A549 (cell line): ENCODE results near the gene HDAC7. TPM values are rescaled to one million over a fixed set of nuclear protein-coding genes. Genes with fewer than 3 reads are reported as not detected.

ENCODE experiments used
- ATAC-seq, 2 experiments: fragments of 200-7000 bp in 1 of 2; fragments of >200 bp in 1 of 2; cut with Nextera tagmentation in 1 of 2; cut with Tn5 transposase in 1 of 2; 3 replicates each; pipeline versions ENCODE4 v1.8.0 to v1.9.1; 2018 to 2020; ENCODE audit warnings: mild to moderate bottlenecking in 1 of 2, moderate library complexity in 1 of 2
- CTCF ChIA-PET: fragments of 300-600 bp; sonication (Branson Sonifier 250); formaldehyde crosslinking; extraction: SDS; loops from one replicate; lab custom pipeline; 2021; ENCODE audit warnings: antibody characterized with exemption, inconsistent platforms; lab: Yijun Ruan, JAX
- POLR2A ChIA-PET: fragments of 350-600 bp; formaldehyde crosslinking; extraction: SDS; loops from one replicate; lab custom pipeline; 2021; ENCODE audit warnings: antibody characterized with exemption, inconsistent platforms; lab: Yijun Ruan, JAX
- DNase-seq, 2 experiments: peaks; one replicate each; pipeline versions ENCODE4 v3.0.0 to v3.0.0-alpha.2; 2011 to 2016; ENCODE audit warnings: low read depth in 1 of 2, low spot score in 1 of 2
- FAIRE-seq: peaks from 2 replicates; lab custom pipeline; 2011; peaks lifted over from hg19 to GRCh38; lab: Jason Lieb, UNC
- H3K27ac ChIP-seq, 2 experiments: fragments of >200 bp; sonication (Bioruptor Twin); formaldehyde crosslinking; 3 replicates each; pipeline ENCODE4 v1.5.1; 2016 to 2017
- H3K4me1 ChIP-seq: fragments of >200 bp; sonication (Bioruptor Twin); formaldehyde crosslinking; 3 replicates; pipeline ENCODE4 v1.6.1; 2016
- H3K4me2 ChIP-seq: fragments of >200 bp; sonication (Bioruptor Twin); formaldehyde crosslinking; 3 replicates; pipeline ENCODE4 v1.6.1; 2016
- H3K4me3 ChIP-seq: fragments of >200 bp; sonication (Bioruptor Twin); formaldehyde crosslinking; 3 replicates; pipeline ENCODE4 v1.5.1; 2016
- H3K9me3 ChIP-seq: fragments of >200 bp; sonication (Bioruptor Twin); formaldehyde crosslinking; 3 replicates; pipeline ENCODE4 v1.6.1; 2016
- BHLHE40 ChIP-seq: IDR thresholded peaks from 2 replicates; pipeline ENCODE4 v1.6.1; 2012; ENCODE audit warnings: low read depth, low read length, inconsistent platforms
- CBX2 ChIP-seq: fragments of 200-600 bp; sonication (generic); IDR thresholded peaks from 2 replicates; pipeline ENCODE4 v1.6.1; 2016; ENCODE audit warnings: low read depth, mild to moderate bottlenecking, borderline replicate concordance
- CBX8 ChIP-seq: fragments of 200-600 bp; sonication (generic); IDR thresholded peaks from 2 replicates; pipeline ENCODE4 v1.6.1; 2016
- CEBPB ChIP-seq, 2 experiments: fragments of >200 bp in 1 of 2; sonication (Bioruptor Twin) in 1 of 2; formaldehyde crosslinking in 1 of 2; IDR thresholded peaks; 2 replicates each; pipeline ENCODE4 v1.6.1; 2012 to 2016
- CHD2 ChIP-seq: fragments of 150-350 bp; IDR thresholded peaks from 2 replicates; pipeline ENCODE4 v1.6.1; 2014; ENCODE audit warnings: low read length; ENCODE audit not compliant: partially characterized antibody
- CHD4 ChIP-seq: fragments of 200-600 bp; sonication (generic); IDR thresholded peaks from 2 replicates; pipeline ENCODE4 v1.6.1; 2016; ENCODE audit warnings: antibody characterized with exemption, mild to moderate bottlenecking, borderline replicate concordance
- E2F6 ChIP-seq: IDR thresholded peaks from 2 replicates; pipeline ENCODE4 v1.6.1; 2012; ENCODE audit warnings: low read depth, borderline replicate concordance
- EHF ChIP-seq: fragments of 250-450 bp; sonication (Bioruptor Pico); IDR thresholded peaks from 2 replicates; pipeline ENCODE4 v1.5.0; 2020; ENCODE audit warnings: mild to moderate bottlenecking
- ESRRA ChIP-seq: fragments of 150-350 bp; IDR thresholded peaks from 2 replicates; pipeline ENCODE4 v1.6.1; 2014; ENCODE audit warnings: mild to moderate bottlenecking, low read length, borderline replicate concordance
- FOSB ChIP-seq: fragments of 250-450 bp; sonication (Bioruptor Pico); IDR thresholded peaks from 2 replicates; pipeline ENCODE4 v1.5.0; 2020; ENCODE audit warnings: mild to moderate bottlenecking, moderate library complexity
- FOSL2 ChIP-seq, 2 experiments: fragments of 450-650 bp in 1 of 2; fragments of >200 bp in 1 of 2; sonication (Bioruptor Twin) in 1 of 2; formaldehyde crosslinking; IDR thresholded peaks; 2 replicates each; pipeline versions ENCODE4 v1.5.0 to v1.6.1; 2016 to 2020; ENCODE audit warnings: mild to moderate bottlenecking in 1 of 2, moderate library complexity in 1 of 2
- FOXS1 ChIP-seq: fragments of 250-450 bp; sonication (Bioruptor Pico); IDR thresholded peaks from 2 replicates; pipeline ENCODE4 v1.5.0; 2020; ENCODE audit warnings: mild to moderate bottlenecking, moderate library complexity
- HES2 ChIP-seq: fragments of >200 bp; sonication (Bioruptor Twin); formaldehyde crosslinking; IDR thresholded peaks from 2 replicates; pipeline ENCODE4 v1.6.1; 2016
- HOXB13 ChIP-seq: fragments of 250-450 bp; sonication (Bioruptor Pico); IDR thresholded peaks from 2 replicates; pipeline ENCODE4 v1.5.0; 2020; ENCODE audit warnings: low read depth, mild to moderate bottlenecking, moderate library complexity
- HOXB5 ChIP-seq: fragments of 250-450 bp; sonication (Bioruptor Pico); IDR thresholded peaks from 2 replicates; pipeline ENCODE4 v1.5.0; 2020; ENCODE audit warnings: mild to moderate bottlenecking, moderate library complexity
- JUN ChIP-seq, 2 experiments: fragments of >200 bp; sonication (Bioruptor Twin); formaldehyde crosslinking; IDR thresholded peaks; 2 replicates in 1 of 2; 3 replicates in 1 of 2; pipeline ENCODE4 v1.6.1; 2016 to 2017
- JUNB ChIP-seq: fragments of >200 bp; sonication (Bioruptor Twin); formaldehyde crosslinking; IDR thresholded peaks from 2 replicates; pipeline ENCODE4 v1.6.1; 2016
- POLR2A ChIP-seq: IDR thresholded peaks from 2 replicates; pipeline ENCODE4 v1.6.1; 2012; ENCODE audit warnings: mild to moderate bottlenecking, low read length
- RAD21 ChIP-seq, 2 experiments: fragments of >200 bp in 1 of 2; sonication (Bioruptor Twin) in 1 of 2; formaldehyde crosslinking in 1 of 2; IDR thresholded peaks in 1 of 2; conservative IDR thresholded peaks in 1 of 2; 2 replicates in 1 of 2; 3 replicates in 1 of 2; pipeline ENCODE4 v1.6.1; 2012 to 2018; ENCODE audit warnings: inconsistent platforms in 1 of 2
- REST ChIP-seq: fragments of 200-600 bp; sonication (generic); IDR thresholded peaks from 2 replicates; pipeline ENCODE4 v1.6.1; 2016; ENCODE audit warnings: antibody characterized with exemption, mild to moderate bottlenecking, moderate library complexity
- RFX5 ChIP-seq: fragments of 450-650 bp; IDR thresholded peaks from 2 replicates; pipeline ENCODE4 v1.7.1; 2014; ENCODE audit warnings: antibody characterized with exemption, mild to moderate bottlenecking, moderate library complexity
- TFCP2L1 ChIP-seq: fragments of 250-450 bp; sonication (Bioruptor Pico); IDR thresholded peaks from 2 replicates; pipeline ENCODE4 v1.5.0; 2021; ENCODE audit warnings: mild to moderate bottlenecking
- USF2 ChIP-seq: fragments of 450-650 bp; IDR thresholded peaks from 2 replicates; pipeline ENCODE4 v1.6.1; 2014; ENCODE audit warnings: antibody characterized with exemption
- ZFP36 ChIP-seq: fragments of 450-650 bp; IDR thresholded peaks from 2 replicates; pipeline ENCODE4 v1.6.1; 2014; ENCODE audit warnings: borderline replicate concordance; ENCODE audit not compliant: partially characterized antibody
- WGBS: methylation state at CpG from one replicate; pipeline ENCODE4 v1.1.6; 2017; ENCODE audit errors: missing lambda C conversion rate; 5-methylcytosine and 5-hydroxymethylcytosine counted together
- polyA plus RNA-seq, 4 experiments: library from polyadenylated mRNA; depleted of rRNA in 3 of 4; stranded (reverse); fragments of >200 nt; fragmentation: RNase III in 1 of 4; extraction: RNeasy Plus Mini Kit Qiagen cat#74134 plus additional on column Dnase treatment in 1 of 4; gene quantifications; 2 replicates in 3 of 4; 3 replicates in 1 of 4; pipeline ENCODE4 v1.2.3, GENCODE V29; 2011 to 2017

Gene HDAC7
- polyA plus RNA-seq, 2 of the 4 experiments (the other 2 are of a cell fraction): 17.2 to 36.0 TPM

- peaks cover 8% of the 10 kb centered on the region for H3K4me1 ChIP-seq
- DNase-seq: no peak
- ChIA-PET POLR2A (no interaction called here), CTCF (interaction anchor here (0.6 to 43.9 kb wide), 9 partner anchors 9 to 212 kb away, joined by 3 to 1399 read pairs (median 13); partner anchors contain the start of genes ENDOU and SLC48A1)
- TF ChIP-seq CBX8 (no peak), JUNB (no peak), CHD2 (no peak), ZFP36 (no peak), BHLHE40 (no peak), CBX2 (no peak), CEBPB (IDR thresholded peaks at IDR 0.05) (no peak), JUN (IDR thresholded peaks at IDR 0.05) (no peak)
- H3K4me2 ChIP-seq: no peak overlapping the region
- no peaks in the 10 kb centered on the region for H3K9me3 ChIP-seq
- no peak overlapping the region for H3K27ac ChIP-seq
- H3K4me3 ChIP-seq: no peak overlapping the region
- FAIRE-seq: no peak
- 71% methylated on average over 19 of the region's 19 CpGs for WGBS
- ATAC-seq: peak in 1 of 2 experiments; percentile 18; a peak in 2 of 6 replicates
These were observed 82.6 kb downstream of the HDAC7 start for GRCh38 chr12:47736877-47737676.

- WGBS: 61% methylated on average over 3 of the region's 4 CpGs
- Histone ChIP-seq H3K4me3 (no peak overlapping the region), H3K4me1 (peaks cover 3% of the 10 kb centered on the region), H3K9me3 (no peaks in the 10 kb centered on the region), H3K4me2 (no peak overlapping the region), H3K27ac (no peak overlapping the region)
- no peak for ATAC-seq
- POLR2A ChIA-PET: no interaction called here
- TF ChIP-seq CHD4: no peak
- no peak for TF ChIP-seq ZFP36
- no peak for TF ChIP-seq HOXB5 (CRISPR knock-in tag)
- no peak for TF ChIP-seq ESRRA
- TF ChIP-seq CBX2: no peak
- no peak for TF ChIP-seq REST
- TF ChIP-seq BHLHE40: no peak
- no peak for TF ChIP-seq FOXS1 (CRISPR knock-in tag)
- no peak for TF ChIP-seq FOSB (CRISPR knock-in tag)
- no peak for TF ChIP-seq POLR2A
- DNase-seq: no peak
- FAIRE-seq: no peak
- CTCF ChIA-PET: interaction anchor here (0.6 to 43.9 kb wide), 10 partner anchors 8 to 213 kb away, joined by 3 to 1399 read pairs (median 5); partner anchors contain the start of gene SLC48A1
These were observed 83.5 kb downstream of the HDAC7 start for GRCh38 chr12:47736216-47736615.

GRCh38 chr12:47735649-47736048 lies 84.1 kb downstream of the HDAC7 start:
- Histone ChIP-seq H3K4me2 (no peak overlapping the region), H3K9me3 (no peaks in the 10 kb centered on the region), H3K27ac (no peak overlapping the region), H3K4me1 (no peaks in the 10 kb centered on the region), H3K4me3 (no peak overlapping the region)
- FAIRE-seq (no peak), ATAC-seq (no peak), DNase-seq (no peak)
- CTCF ChIA-PET: interaction anchor here (0.8 to 43.9 kb wide), 8 partner anchors 9 to 103 kb away, joined by 3 to 1399 read pairs (median 8); partner anchors contain the start of genes RAPGEF3 and SLC48A1
- POLR2A ChIA-PET: no interaction called here
- WGBS: 73% methylated on average over 11 of the region's 11 CpGs
- TF ChIP-seq RFX5: no peak
- TF ChIP-seq CHD4: no peak
- no peak for TF ChIP-seq RAD21 (conservative IDR thresholded peaks at IDR 0.05 in 1 of 2, IDR thresholded peaks at IDR 0.05 in 1 of 2)
- TF ChIP-seq EHF (CRISPR knock-in tag): no peak
- TF ChIP-seq E2F6: no peak
- TF ChIP-seq HES2: no peak
- no peak for TF ChIP-seq HOXB13 (CRISPR knock-in tag)
- no peak for TF ChIP-seq REST
- no peak for TF ChIP-seq FOSL2 (IDR thresholded peaks at IDR 0.05)
- no peak for TF ChIP-seq FOSL2 (CRISPR knock-in tag; IDR thresholded peaks at IDR 0.05)
- TF ChIP-seq TFCP2L1 (CRISPR knock-in tag): no peak
- no peak for TF ChIP-seq USF2
- TF ChIP-seq CHD2: no peak
